GM19025 (cell line): ENCODE data around the gene ZFP28.

Source experiments
- ATAC-seq: cut with Tn5 transposase; IDR thresholded peaks from one replicate; pipeline ENCODE4 v1.9.1; 2021; ENCODE audit warnings: mild to moderate bottlenecking, low read depth, moderate library complexity; ENCODE audit not compliant: unreplicated experiment

The ZFP28 gene

DNA sequence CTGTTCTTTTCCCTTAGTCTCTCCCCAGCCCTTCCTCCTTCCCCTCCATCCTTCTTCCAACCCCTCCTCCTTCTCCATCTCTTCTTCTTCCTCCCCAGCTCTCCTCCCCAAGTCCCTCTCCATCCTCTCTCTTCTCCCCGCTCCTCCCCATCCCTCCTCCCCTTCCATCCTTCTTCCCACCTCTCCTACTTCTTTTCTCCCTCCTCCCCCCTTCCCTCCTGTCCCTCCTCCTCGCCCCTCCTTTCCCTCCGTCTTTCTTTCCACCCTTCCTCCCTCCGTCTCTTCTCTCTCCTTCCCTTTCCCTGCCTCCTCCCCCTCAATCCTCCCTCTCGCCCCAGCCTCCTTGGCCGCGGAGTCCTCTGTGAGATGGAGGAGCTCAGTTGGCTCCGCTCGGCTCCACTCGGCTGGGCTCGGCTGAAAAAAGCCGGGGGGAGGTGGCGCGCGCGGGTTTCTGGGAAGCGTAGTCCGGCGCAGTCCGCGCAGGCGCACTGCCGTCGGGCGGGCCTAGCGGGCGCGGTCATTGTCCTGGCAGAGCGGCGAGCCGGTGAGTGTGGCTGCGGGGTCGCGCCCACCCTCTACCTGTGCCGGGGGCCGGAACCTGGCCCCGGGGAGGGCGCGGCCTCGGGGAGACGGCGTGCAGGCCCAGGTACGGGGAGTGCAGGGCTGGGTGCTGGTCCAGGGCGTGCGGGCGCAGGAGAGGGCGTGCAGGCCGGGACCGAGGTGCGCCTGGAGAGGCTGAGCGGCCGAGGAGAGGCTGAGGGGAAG is 56.2 kb downstream of the ZFP28 start, which contains the start of gene ZNF71:
Gene ZNF71 (plus strand): TSS at position 520 of the 765 bp plus-strand sequence. CDS start 6,257 bp downstream, outside the sequence.
- peak; percentile 90 for ATAC-seq

DNA sequence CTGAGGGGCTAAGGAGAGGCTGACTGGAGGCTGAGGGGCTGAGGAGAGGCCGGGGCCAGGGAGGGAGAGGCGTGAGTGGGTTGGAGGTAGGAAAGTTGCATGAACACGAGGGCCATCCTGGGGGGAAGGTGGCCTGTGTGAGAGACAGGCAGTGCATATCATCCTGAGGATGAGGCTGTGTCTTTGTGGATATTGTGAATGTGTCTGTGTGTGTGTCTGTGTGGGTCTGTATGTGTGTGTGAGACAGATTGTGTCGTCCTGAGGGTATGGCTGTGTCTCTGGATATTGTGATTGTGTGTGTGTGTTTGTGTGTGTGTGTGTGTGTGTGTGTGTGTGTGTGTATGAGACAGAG is 56.8 kb downstream of the ZFP28 start:
- no peak for ATAC-seq

DNA sequence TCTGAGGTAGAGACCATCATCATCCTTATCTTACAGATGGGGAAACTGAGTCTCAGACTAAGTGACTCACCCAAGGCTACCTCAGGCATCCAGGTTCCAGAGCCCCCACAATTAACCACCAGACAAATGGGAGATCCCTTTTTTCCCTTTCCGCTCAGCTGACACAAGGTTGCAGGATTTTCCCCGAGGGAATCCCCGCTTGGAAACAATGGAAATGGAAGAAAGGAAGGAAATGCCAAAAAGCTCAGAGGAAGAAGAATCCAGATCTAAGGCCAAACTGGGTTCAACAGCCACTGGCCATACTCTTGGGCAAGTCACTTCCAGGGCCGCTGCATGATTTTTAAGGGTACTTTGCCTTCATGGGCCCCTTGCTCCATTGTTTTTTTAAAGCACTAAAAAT is 57.9 kb downstream of the ZFP28 start:
- no peak for ATAC-seq

DNA sequence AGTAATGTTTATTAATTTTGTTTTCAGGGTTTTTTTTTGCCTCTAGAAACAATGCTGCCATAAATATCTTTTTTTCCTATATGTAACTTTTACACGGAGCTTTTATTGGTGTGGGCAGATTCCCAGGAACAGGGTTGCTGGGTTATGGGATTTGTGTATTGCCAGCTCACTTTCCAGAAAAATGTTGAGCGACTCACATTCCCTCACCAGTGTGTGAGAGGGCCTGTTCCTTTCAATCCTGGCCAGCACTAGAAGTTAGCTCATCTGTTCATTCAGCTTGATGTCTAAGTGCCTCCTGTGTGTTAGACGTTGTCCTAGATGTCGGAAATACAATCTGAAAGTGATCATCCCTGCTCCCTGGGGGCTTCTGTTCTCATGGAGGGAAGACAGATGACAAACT is 58.9 kb downstream of the ZFP28 start:
- no peak for ATAC-seq

DNA sequence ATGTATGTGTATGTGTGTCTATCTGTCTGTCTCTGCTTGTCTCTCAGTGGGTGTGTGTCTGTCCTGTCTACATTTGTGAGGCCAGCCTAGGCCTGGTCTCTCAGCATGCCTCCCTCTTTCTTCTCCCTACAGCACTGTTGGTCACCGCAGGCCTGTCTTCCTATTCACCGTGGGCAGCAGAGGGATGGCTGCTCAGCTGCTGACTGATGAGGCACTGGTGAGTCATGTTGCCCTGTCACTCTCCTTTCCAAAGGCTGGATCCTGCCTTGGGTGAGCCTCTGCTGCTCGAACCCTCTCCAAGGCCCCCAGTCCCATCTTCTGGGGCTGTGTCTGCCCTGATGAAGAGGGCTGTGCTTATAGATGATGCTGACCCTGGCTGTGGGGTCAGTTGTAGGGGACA is 62.6 kb downstream of the ZFP28 start:
- no peak for ATAC-seq

DNA sequence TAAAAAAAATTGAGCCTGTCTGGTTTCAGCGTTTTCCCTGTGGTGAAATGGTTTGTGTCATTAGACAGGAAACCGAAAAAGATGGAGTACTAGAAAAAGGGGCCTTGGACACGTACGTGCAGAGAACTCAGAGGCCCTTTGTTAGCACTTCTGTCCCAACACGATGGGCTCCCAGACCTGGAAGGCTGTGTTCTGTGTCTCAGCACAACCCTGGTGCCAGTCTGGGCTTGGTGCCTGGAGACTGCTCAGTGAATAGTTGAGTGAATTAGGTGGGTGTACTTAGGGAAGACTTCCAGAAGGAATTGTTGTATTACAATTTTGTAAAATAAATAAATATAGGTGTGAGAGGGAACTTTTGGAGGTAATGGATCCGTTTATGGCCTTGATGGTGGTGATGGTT is 65.1 kb downstream of the ZFP28 start:
- no peak for ATAC-seq
